Measurements from ENCODE around the gene MLH3. TPM values are rescaled to one million over a fixed set of nuclear protein-coding genes. Genes with fewer than 3 reads are reported as not detected.
"Not testable (repeated sequence)": the region's sequence is repeated elsewhere in the genome, so short reads cannot be mapped to it uniquely, and the experiment has no call there.

Gene MLH3
- polyA plus RNA-seq, 3 donors = 34.9 to 44.2 (median 43.0) TPM

GRCh38 chr14:75068294-75069120 is 17.2 kb upstream of the MLH3 start:
- DNase-seq = no peak

- not testable (repeated sequence) for DNase-seq
Measured at GRCh38 chr14:75067765-75068164, 16.5 kb upstream of the MLH3 start.

GRCh38 chr14:75067212-75067611 is 15.9 kb upstream of the MLH3 start:
- no peak for DNase-seq

- no peak for DNase-seq
Measured at GRCh38 chr14:75066691-75067090, 15.4 kb upstream of the MLH3 start.

- no peak for DNase-seq
Measured at GRCh38 chr14:75064205-75064567, 12.9 kb upstream of the MLH3 start.

- peak; percentile 91 for DNase-seq
Measured at GRCh38 chr14:75063491-75064204, 12.4 kb upstream of the MLH3 start, which contains the start of gene ACYP1. ACYP1 (minus strand) TSS chr14:75064024; CDS start chr14:75063553, 471 bp downstream.

GRCh38 chr14:75063013-75063412 is 11.7 kb upstream of the MLH3 start:
- no peak for DNase-seq

GRCh38 chr14:75060420-75060819 is 9.2 kb upstream of the MLH3 start:
- DNase-seq = no peak

- DNase-seq = no peak
Measured at GRCh38 chr14:75059642-75060041, 8.4 kb upstream of the MLH3 start.

GRCh38 chr14:75054421-75054820 is 3.2 kb upstream of the MLH3 start:
- no peak for DNase-seq

GRCh38 chr14:75053396-75054291 is 2.4 kb upstream of the MLH3 start:
- no peak for DNase-seq

GRCh38 chr14:75051556-75051899 is 261 bp upstream of the MLH3 start:
- DNase-seq = no peak

- no peak for DNase-seq
Measured at GRCh38 chr14:75049731-75050201, 1.5 kb downstream of the MLH3 start.

GRCh38 chr14:75049136-75049535 is 2.1 kb downstream of the MLH3 start:
- DNase-seq = no peak

GRCh38 chr14:75048101-75048500 is 3.2 kb downstream of the MLH3 start:
- DNase-seq = no peak

GRCh38 chr14:75047506-75047905 is 3.8 kb downstream of the MLH3 start:
- DNase-seq = no peak

- DNase-seq = no peak
Measured at GRCh38 chr14:75046899-75047298, 4.4 kb downstream of the MLH3 start.

GRCh38 chr14:75046275-75046674 is 5.0 kb downstream of the MLH3 start:
- no peak for DNase-seq

- no peak for DNase-seq
Measured at GRCh38 chr14:75044752-75045151, 6.5 kb downstream of the MLH3 start.

- no peak for DNase-seq
Measured at GRCh38 chr14:75044322-75044721, 6.9 kb downstream of the MLH3 start.

- DNase-seq = no peak
Measured at GRCh38 chr14:75042035-75042434, 9.2 kb downstream of the MLH3 start.

- DNase-seq = no peak
Measured at GRCh38 chr14:75041613-75042012, 9.7 kb downstream of the MLH3 start.
